GM18508 (cell line): ENCODE data around the gene CCDC15.
A peak's percentile ranks its signal among the peaks of the same experiment; 100 is the strongest.

Source experiments
- ATAC-seq: cut with Tn5 transposase; IDR thresholded peaks from one replicate; pipeline ENCODE4 v1.9.1; 2021; ENCODE audit warnings: moderate number of reproducible peaks; ENCODE audit not compliant: insufficient read depth, unreplicated experiment

Gene CCDC15

DNA sequence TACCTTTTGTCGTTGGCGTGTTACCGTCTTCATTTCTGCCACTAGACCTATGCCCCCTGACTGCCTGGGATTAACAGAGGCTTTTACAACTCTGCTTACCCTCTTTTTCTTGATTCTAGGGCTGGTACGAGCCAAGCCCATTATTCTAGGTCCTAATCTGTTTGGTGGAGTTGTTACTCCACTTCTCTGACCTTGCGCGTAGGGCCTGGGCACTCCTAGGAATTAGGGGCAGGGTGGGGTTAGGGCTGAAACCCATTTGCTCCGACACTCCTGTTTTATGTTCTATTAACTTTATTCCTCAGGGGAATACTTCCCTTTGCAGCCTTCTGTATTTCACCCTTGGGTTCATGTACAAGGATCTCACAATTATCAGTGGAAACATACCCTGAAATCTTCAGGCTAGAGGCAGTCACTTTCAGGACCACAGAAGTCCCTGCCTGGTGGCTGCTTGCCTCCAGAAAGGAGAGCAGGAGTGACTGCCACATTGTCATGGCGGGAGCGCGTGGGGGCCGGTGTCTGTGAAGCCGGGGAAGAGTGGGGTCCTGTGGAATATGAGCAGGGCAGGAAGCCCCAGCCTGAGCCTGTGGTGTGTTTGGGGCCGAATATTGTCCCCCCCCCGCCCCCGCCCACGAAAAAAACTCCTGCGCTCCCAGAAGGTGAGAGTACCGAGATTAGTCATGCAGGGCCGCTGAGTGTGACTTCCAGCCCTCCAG lies 108.4 kb downstream of the CCDC15 start:
- no peak for ATAC-seq

DNA sequence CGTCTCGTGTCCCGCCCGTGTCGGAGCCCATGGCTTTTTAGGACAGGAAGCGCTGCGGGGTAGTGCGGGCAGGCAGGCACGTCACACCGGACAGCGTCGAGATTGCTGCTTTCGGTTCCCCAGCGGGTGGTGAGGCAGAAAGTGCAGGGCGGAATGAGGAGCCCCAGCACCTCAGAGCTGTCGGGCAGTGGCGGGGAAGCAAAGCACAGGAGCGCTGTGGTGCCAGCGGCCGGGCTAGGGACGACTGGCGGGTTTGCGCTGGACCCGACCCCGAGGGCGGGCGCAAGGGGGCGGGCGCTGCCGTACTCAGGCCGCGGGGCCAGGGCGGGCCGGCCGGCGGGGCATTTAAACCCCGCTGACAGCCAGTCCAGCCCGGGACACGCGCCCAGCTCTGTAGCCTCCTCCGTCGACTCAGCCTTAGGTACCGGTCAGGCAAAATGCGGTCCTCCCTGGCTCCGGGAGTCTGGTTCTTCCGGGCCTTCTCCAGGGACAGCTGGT lies 109.0 kb downstream of the CCDC15 start, which contains the start of gene SLC37A2:
SLC37A2 (plus strand) TSS at position 375 of the 498 bp plus-strand sequence; CDS start at position 438, 63 bp downstream.
- ATAC-seq = peak; percentile 83

DNA sequence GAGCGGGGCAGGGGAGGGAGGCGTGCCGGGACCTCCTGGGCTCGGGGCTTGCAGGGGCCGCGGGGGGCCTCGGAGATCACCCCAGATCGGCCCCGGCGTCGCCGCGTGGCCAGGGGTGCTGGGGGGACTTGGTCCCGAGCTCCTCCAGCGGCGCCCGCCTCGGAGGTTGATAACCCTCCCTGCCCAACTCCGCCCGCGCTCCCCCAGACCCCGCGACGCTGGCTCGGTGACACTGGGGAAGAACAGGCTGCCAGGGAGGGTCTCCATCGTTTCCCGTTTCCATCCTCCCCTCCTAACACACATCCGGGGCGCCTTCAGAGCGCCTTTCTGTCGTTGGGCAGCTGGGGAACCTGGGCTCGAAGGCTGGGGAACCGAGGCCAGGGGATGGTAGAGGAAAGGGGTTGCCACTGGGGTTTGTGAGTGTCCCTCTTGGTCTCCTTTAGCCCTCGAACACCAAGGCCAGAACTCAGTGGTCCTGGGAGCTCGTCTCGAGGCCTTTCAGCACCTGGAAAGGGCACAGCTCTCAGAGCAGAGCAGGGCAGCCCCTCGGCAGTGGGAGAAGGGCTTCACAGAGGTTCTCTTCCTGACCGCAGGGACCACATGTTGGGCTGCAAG lies 109.5 kb downstream of the CCDC15 start:
- ATAC-seq = no peak

DNA sequence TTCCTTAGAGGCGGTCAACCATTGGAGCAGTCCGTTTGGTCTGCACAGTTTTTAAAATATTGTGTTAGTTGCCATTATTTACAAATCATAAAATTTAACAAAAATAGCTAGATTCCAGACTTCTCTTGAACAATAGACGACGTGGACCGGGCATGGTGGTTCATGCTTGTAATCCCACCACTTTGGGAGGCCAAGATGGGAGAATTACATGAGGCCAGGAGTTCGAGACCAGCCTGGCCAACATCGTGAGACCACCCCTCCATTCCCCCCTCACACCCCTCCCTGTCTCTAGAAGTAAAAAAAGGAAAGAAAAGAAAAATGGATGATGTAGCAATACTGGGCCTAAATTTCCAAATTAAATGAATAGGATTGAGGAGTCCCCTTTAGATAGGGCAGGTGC lies 110.1 kb downstream of the CCDC15 start:
- ATAC-seq = no peak

DNA sequence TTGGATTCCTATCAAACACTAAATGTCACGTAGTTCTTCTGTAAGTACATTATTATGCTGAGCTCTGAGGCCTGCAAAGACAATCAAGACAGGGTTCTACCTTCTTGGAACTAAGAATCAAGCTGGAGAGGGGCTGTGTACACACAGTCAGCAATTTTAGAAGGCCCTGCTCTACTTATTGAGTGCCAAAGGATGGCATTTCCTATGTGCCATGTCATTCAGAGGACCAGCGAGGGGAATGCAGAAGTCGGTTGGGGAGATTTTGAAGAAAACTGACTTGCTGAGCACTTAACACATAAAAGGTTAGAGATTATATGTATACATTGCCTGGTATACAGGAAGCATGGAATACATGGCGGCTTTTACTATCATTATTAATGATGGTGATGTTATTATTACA lies 114.4 kb downstream of the CCDC15 start:
- no peak for ATAC-seq

DNA sequence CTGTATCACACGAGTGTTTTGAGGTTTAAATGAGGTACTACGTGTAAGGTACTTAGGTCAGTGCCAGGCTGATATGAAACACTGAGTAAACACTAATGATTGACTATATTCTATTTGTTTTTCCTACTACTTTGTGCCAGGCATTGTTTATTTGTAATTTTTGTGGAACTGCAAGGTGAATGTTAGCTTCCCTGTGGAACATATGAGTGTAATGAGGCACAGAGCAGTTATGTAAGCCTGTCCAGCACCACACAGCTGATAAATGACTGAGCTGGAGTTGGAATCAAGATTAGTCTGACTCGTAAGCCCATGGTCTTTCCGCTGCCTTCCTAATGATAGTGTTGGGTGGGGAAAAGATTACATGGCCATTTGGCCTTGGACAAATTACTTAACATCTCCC lies 115.0 kb downstream of the CCDC15 start:
- no peak for ATAC-seq

DNA sequence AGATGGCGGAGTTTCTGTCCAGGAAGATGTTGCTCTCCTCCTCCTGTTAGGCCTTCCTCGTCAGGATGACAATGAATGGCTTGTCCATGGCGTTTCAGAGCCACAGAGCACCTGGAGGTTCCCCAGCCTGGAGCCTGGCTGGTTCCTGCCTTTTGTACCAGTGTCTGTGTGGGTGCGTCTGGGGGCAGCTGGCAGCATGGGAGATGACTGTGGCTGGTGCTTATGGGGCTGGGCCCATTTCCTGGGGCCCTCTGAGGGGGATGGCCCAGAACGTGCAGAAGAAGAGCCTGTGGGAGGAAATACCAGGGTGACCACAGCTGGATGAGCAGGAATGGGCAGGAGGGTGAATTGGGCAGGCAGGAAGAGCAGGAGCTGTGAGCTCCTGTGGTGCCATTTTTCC lies 115.8 kb downstream of the CCDC15 start:
- no peak for ATAC-seq

DNA sequence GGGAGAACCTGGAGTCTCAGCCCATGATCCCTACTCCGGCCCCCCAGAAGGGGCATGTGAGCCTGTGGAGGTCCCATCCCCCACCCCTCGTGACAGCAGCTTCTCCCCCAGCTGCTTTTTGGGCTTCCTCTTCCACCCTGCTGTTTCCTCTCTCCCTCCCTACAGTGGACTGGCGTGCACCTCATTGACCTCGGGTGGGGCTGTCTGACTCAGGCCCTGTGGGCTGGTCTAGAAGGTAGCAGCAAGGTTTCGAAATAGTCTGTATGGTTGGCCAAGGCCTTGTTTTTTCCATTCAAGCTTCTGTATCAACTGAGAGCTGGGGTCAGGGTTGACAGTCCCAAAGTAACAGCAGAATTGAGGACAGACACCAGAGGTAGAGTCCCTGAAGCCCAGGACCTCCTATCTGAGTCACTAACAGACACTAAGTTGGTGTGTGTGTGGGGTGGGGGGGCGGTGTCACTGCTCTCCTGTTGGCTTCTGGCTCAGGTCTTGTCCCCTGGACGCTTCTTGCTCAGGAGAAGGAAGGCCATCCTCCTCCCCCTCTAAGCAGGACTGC lies 116.8 kb downstream of the CCDC15 start:
- ATAC-seq = peak; percentile 54

DNA sequence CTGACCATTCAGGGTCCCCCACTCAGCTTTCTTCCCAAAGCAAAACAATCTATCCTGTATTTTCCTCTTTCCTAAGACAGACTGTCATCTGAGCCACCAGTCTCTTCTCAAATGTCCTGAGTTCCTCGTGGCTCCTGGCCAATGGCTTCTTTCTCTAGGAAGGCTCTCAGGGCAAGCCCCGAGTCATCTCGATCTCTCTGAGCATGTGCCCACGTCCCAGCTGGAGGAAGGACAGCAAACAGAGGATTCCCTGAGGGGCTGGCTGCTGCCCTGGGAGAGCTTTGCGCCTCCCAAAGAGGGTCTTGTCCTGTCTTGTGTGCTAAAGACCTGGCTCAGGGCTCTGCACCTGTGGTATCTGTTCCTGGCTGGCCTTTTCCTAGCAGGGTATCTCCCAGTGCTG lies 117.4 kb downstream of the CCDC15 start:
- no peak for ATAC-seq

DNA sequence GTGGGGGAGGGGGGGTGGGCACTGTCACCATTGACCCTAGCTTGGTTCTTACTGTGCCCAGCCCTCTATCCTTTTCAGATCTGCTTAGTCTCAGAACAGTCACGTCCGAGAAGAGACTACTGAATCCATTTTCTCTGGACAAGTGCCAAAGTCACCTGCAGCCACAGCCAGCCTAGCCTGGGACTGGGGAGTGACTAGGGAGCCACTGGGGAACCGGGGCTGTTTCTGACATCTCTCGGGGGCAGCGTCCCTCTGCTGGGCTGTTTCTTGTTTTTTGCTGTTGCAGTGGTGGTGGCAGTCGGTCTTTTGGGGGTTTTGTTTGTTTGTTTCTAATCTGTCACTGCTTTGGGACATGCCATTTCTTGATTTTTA lies 117.8 kb downstream of the CCDC15 start:
- no peak for ATAC-seq

DNA sequence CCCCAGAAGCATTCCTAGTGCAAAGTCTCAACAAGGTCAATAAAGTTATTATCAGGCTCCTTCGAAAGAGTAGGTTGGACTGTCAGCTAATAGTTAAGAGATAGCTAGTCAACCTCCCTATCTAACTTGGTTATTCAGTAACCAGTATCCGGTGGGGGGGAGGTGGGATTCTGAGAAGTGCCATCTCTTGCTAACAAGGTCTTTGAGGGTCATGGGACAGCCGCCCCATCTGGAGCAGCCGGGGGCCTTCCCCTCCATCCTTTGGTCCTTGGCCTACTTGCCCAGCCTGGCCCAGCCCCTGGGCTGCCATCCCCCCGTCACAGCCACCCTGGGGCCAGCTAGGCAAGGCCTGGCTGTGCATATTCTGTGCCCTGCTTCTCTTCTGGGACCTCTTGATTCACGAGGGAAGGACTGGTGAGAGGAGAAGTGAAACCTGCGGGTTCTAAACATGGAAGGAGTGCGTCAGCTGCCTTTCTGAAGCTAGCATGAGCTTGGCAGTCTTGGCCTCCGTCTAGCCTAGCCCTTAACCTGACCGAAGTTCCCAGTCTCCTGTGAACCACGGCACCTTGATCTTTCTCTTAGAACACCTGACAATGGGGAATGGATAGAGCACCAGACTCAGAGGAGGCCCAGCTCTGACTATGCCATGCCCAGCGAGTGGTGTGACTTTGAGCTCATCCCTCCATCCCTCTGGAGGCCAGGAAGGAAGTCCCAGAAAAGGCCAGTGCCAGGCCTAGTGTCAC lies 118.4 kb downstream of the CCDC15 start:
- ATAC-seq = peak; percentile 71

DNA sequence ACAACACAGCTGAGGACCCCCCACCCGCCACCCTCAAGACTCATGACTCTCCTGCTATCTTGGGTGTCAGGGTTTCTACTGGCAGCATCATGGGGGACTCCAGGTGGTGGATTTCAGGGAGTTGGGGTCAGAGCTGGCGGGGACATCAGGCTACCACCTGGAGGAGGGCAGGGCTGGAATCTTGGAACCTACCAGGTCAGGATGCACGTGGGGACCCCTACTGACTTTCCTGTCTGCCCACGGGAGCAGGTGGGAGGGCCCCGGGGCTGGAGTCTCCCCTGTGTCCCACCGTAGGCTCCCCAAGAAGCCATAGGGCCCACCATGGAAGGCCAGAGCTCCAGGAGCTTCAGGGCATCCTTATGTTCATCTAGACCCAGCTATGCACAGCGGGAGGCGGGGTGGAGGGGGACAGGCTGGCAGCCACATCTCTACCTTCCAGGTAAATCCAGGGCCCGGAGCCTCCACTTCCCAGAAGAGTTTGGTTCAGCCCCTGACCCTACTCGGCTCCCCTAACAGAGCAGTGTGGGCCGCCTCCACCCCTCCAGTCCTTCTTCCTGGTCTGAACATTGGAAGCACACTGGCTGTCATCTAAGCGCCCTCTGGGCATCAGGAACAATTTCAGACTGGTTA lies 119.1 kb downstream of the CCDC15 start:
- no peak for ATAC-seq

DNA sequence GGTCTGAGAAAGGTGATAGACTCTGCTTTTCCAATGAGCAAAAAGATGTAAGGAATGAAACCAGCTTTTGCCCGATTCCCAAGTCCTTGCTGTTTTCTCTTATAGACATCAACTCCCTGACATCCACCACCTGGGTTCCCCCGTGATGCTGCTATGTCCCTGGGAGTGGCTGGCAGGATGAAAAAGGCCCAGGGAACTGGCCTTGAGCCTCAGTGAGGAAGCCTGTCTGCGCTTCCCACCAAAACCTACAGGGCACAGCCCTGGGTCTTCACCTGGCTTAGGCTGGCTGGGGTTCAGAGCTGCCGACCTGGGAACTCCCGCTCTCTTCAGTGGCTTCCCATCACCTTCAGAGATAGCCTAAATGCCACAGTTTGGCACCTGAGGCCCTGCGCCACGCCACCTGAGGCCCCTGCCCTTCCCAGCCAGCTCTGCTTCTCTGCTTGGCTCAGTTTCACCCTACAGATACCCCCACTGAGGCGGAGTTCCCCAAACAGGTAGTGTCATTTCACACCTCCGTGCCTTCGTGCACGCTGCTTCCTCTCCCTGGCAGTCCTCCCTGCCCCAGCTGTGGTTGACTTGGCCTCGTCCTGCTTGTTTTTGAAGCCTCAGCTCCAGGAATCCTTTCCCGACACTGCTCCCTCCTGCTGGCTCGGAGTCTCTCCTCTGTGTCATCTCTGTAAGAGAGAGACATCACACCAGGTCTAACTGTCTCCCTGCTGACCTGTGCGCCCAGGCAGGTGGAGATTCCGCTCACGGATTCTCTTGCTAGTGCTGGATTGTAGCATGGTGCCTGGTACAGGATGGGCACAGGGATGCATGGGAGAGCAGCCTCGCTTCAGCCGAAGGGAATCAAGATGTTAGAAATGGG lies 119.8 kb downstream of the CCDC15 start:
- no peak for ATAC-seq

DNA sequence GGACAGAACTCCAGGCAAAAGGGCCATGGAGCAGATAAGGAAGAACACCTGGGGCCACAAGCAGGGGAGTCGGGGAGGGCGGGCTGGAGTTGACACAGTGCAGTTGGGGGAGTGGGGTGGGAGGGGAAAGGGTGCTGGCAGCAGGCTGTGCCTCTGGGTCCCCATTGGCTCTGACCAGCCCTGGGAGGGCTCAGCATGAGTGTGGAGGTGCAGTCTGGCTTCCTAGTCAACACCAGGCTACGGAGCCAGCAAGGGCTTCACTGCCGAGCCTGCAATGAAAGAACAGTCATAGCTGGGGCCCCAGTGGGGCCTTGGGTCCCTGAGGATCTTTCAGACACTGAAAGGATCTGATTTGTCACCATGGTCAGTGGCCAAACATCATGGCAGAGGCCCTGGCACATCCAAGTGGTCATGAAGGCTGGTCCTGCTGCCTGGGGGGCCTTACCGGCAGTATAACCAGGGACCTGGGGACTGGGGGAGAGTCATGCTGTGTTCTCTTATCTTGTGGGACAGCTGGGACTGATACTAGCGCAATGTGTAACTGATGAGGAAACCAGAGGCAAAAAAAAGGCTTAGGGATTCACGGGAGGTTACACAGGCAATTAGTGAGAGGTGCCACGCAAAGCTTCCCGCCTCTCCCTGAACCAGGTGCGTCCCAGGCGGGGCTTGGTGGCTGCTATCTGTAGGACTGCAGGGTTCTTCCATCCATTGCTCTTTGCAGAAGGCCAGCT lies 120.7 kb downstream of the CCDC15 start:
- ATAC-seq = no peak

DNA sequence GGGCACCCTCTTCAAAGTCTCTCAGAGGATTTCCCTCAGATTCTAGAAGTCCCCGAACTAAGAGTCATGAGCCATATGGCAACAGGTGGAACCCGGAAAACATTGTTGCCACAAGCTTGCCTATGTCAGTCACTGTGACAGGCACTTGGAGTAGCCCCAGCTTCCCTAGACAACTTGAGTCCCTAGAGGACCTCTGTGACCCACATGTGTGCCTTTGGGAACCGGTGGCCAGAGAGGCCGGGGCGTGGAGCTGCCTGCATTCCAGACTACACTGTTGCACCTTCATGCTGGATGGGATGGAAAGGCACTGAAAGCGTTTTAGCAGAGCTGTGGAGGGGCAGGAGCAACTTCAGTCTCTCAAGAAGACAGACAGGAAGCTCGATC lies 121.2 kb downstream of the CCDC15 start:
- ATAC-seq = no peak

DNA sequence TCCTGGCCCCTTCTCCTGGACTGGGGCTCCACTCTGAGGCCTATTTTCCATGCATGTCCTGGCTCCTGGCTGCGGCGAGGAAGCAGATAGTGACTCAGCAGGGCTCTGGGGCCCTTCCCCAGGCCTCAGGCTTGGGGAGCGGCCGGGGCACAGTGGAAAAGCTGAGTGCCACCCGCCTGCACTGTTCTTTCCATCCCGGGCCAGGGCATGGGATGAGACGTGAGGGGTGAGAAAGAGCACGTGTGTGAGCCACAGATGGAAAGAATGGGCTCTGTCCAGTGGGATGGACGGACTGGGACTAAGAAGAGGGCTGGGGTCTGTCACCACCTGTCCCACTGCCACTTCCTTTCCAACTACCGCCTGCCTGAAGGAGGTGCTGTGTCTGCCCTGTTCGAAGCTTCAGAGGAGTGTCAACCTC lies 121.9 kb downstream of the CCDC15 start:
- no peak for ATAC-seq

DNA sequence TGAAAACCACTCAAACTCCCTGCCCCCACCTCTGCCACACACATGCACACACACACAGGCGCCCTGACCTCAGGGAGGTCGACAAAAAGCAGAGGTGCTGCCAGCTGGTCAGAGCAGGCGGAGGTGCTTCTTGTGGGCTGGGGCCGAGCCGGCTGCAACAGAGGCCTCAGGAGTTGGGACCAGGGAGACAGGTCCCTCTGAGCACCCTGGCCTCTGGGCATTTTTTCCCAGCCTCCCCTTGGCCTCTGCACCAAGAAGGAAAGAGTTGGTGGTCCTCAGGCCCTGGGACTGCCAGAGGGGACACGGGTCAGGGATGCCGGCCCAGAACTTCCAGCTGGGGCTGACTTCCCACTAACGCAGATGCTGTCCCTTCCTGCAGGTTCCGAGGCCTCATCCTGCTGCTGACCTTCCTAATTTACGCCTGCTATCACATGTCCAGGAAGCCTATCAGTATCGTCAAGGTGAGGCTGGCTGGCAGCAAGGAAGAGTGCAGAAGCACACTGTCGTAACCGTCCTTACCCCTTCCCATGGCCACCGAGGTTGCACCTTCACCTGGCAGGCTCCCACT lies 122.5 kb downstream of the CCDC15 start:
- no peak for ATAC-seq

DNA sequence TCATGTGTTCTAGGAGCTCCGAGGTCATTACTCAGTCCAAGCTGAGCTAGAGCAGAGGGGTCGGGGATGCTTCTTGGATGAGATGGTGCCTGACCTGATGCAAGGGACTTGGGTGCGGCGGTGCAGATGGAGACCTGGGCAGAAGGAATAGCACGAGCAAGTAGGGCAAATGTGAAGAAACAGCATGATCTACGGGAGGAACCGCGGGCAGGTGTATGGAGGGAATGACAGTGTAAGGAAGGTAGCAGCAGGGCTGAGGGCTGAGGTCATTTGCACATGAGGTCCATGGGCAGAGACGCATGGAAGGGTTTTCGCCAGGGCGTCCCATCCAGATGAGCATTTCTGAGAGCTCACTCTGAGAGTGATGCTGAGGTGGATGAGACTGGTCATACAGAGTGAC lies 124.0 kb downstream of the CCDC15 start:
- no peak for ATAC-seq
